A549 (cell line): ENCODE data around the gene PTPRN2. TPM values are rescaled to one million over a fixed set of nuclear protein-coding genes. Genes with fewer than 3 reads are reported as not detected.

Experiments
- ATAC-seq, 2 experiments: fragments of 200-7000 bp in 1 of 2; fragments of >200 bp in 1 of 2; cut with Nextera tagmentation in 1 of 2; cut with Tn5 transposase in 1 of 2; 3 replicates each; pipeline versions ENCODE4 v1.8.0 to v1.9.1; 2018 to 2020; ENCODE audit warnings: mild to moderate bottlenecking in 1 of 2, moderate library complexity in 1 of 2
- CTCF ChIA-PET: fragments of 300-600 bp; sonication (Branson Sonifier 250); formaldehyde crosslinking; extraction: SDS; loops from one replicate; lab custom pipeline; 2021; ENCODE audit warnings: antibody characterized with exemption, inconsistent platforms; lab: Yijun Ruan, JAX
- POLR2A ChIA-PET: fragments of 350-600 bp; formaldehyde crosslinking; extraction: SDS; loops from one replicate; lab custom pipeline; 2021; ENCODE audit warnings: antibody characterized with exemption, inconsistent platforms; lab: Yijun Ruan, JAX
- DNase-seq, 2 experiments: peaks; one replicate each; pipeline versions ENCODE4 v3.0.0 to v3.0.0-alpha.2; 2011 to 2016; ENCODE audit warnings: low read depth in 1 of 2, low spot score in 1 of 2
- FAIRE-seq: peaks from 2 replicates; lab custom pipeline; 2011; peaks lifted over from hg19 to GRCh38; lab: Jason Lieb, UNC
- H3K27ac ChIP-seq, 2 experiments: fragments of >200 bp; sonication (Bioruptor Twin); formaldehyde crosslinking; 3 replicates each; pipeline ENCODE4 v1.5.1; 2016 to 2017
- H3K4me1 ChIP-seq: fragments of >200 bp; sonication (Bioruptor Twin); formaldehyde crosslinking; 3 replicates; pipeline ENCODE4 v1.6.1; 2016
- H3K4me2 ChIP-seq: fragments of >200 bp; sonication (Bioruptor Twin); formaldehyde crosslinking; 3 replicates; pipeline ENCODE4 v1.6.1; 2016
- H3K4me3 ChIP-seq: fragments of >200 bp; sonication (Bioruptor Twin); formaldehyde crosslinking; 3 replicates; pipeline ENCODE4 v1.5.1; 2016
- H3K9me3 ChIP-seq: fragments of >200 bp; sonication (Bioruptor Twin); formaldehyde crosslinking; 3 replicates; pipeline ENCODE4 v1.6.1; 2016
- ATOH8 ChIP-seq: fragments of 250-450 bp; sonication (Bioruptor Pico); IDR thresholded peaks from 2 replicates; pipeline ENCODE4 v1.5.0; 2020; ENCODE audit warnings: low read depth, mild to moderate bottlenecking, moderate library complexity
- BCL3 ChIP-seq: fragments of >200 bp; sonication (Bioruptor Twin); formaldehyde crosslinking; IDR thresholded peaks from 3 replicates; pipeline ENCODE4 v1.6.1; 2016
- BHLHE40 ChIP-seq: IDR thresholded peaks from 2 replicates; pipeline ENCODE4 v1.6.1; 2012; ENCODE audit warnings: low read depth, low read length, inconsistent platforms
- CEBPB ChIP-seq, 2 experiments: fragments of >200 bp in 1 of 2; sonication (Bioruptor Twin) in 1 of 2; formaldehyde crosslinking in 1 of 2; IDR thresholded peaks; 2 replicates each; pipeline ENCODE4 v1.6.1; 2012 to 2016
- CHD4 ChIP-seq: fragments of 200-600 bp; sonication (generic); IDR thresholded peaks from 2 replicates; pipeline ENCODE4 v1.6.1; 2016; ENCODE audit warnings: antibody characterized with exemption, mild to moderate bottlenecking, borderline replicate concordance
- EHF ChIP-seq: fragments of 250-450 bp; sonication (Bioruptor Pico); IDR thresholded peaks from 2 replicates; pipeline ENCODE4 v1.5.0; 2020; ENCODE audit warnings: mild to moderate bottlenecking
- EP300 ChIP-seq, 2 experiments: fragments of >200 bp; sonication (Bioruptor Twin); formaldehyde crosslinking; IDR thresholded peaks; 2 replicates in 1 of 2; 3 replicates in 1 of 2; pipeline ENCODE4 v1.6.1; 2016 to 2017
- ESRRA ChIP-seq: fragments of 150-350 bp; IDR thresholded peaks from 2 replicates; pipeline ENCODE4 v1.6.1; 2014; ENCODE audit warnings: mild to moderate bottlenecking, low read length, borderline replicate concordance
- FOSL2 ChIP-seq, 2 experiments: fragments of 450-650 bp in 1 of 2; fragments of >200 bp in 1 of 2; sonication (Bioruptor Twin) in 1 of 2; formaldehyde crosslinking; IDR thresholded peaks; 2 replicates each; pipeline versions ENCODE4 v1.5.0 to v1.6.1; 2016 to 2020; ENCODE audit warnings: mild to moderate bottlenecking in 1 of 2, moderate library complexity in 1 of 2
- MAFK ChIP-seq: fragments of 450-650 bp; IDR thresholded peaks from 2 replicates; pipeline ENCODE4 v1.6.1; 2014; ENCODE audit not compliant: partially characterized antibody
- MAX ChIP-seq: IDR thresholded peaks from 2 replicates; pipeline ENCODE4 v1.6.1; 2012
- MYC ChIP-seq: IDR thresholded peaks from 2 replicates; pipeline ENCODE4 v1.6.1; 2012; ENCODE audit warnings: mild to moderate bottlenecking, inconsistent platforms, low read length, improper control_type of control experiment, borderline replicate concordance
- NFE2L2 ChIP-seq: fragments of 150-350 bp; conservative IDR thresholded peaks from 2 replicates; pipeline ENCODE4 v1.6.1; 2014; ENCODE audit warnings: low read length
- PHF8 ChIP-seq: fragments of 200-600 bp; sonication (generic); IDR thresholded peaks from 2 replicates; pipeline ENCODE4 v1.6.1; 2016; ENCODE audit warnings: low read depth, mild to moderate bottlenecking, antibody characterized with exemption, moderate library complexity, borderline replicate concordance
- POLR2A ChIP-seq: IDR thresholded peaks from 2 replicates; pipeline ENCODE4 v1.6.1; 2012; ENCODE audit warnings: mild to moderate bottlenecking, low read length
- RAD21 ChIP-seq, 2 experiments: fragments of >200 bp in 1 of 2; sonication (Bioruptor Twin) in 1 of 2; formaldehyde crosslinking in 1 of 2; IDR thresholded peaks in 1 of 2; conservative IDR thresholded peaks in 1 of 2; 2 replicates in 1 of 2; 3 replicates in 1 of 2; pipeline ENCODE4 v1.6.1; 2012 to 2018; ENCODE audit warnings: inconsistent platforms in 1 of 2
- REST ChIP-seq: fragments of 200-600 bp; sonication (generic); IDR thresholded peaks from 2 replicates; pipeline ENCODE4 v1.6.1; 2016; ENCODE audit warnings: antibody characterized with exemption, mild to moderate bottlenecking, moderate library complexity
- RFX5 ChIP-seq: fragments of 450-650 bp; IDR thresholded peaks from 2 replicates; pipeline ENCODE4 v1.7.1; 2014; ENCODE audit warnings: antibody characterized with exemption, mild to moderate bottlenecking, moderate library complexity
- RNF2 ChIP-seq: fragments of 200-600 bp; sonication (generic); IDR thresholded peaks from 2 replicates; pipeline ENCODE4 v1.6.1; 2016; ENCODE audit warnings: low read depth, mild to moderate bottlenecking, antibody characterized with exemption, moderate library complexity, borderline replicate concordance
- SMC3 ChIP-seq: fragments of >200 bp; sonication (Bioruptor Twin); formaldehyde crosslinking; IDR thresholded peaks from 3 replicates; pipeline ENCODE4 v1.6.1; 2018; ENCODE audit warnings: inconsistent platforms
- TP53 ChIP-seq: fragments of 250-450 bp; sonication (Bioruptor Pico); IDR thresholded peaks from 2 replicates; pipeline ENCODE4 v1.5.0; 2021; ENCODE audit warnings: mild to moderate bottlenecking, moderate library complexity
- USF2 ChIP-seq: fragments of 450-650 bp; IDR thresholded peaks from 2 replicates; pipeline ENCODE4 v1.6.1; 2014; ENCODE audit warnings: antibody characterized with exemption
- ZFP36 ChIP-seq: fragments of 450-650 bp; IDR thresholded peaks from 2 replicates; pipeline ENCODE4 v1.6.1; 2014; ENCODE audit warnings: borderline replicate concordance; ENCODE audit not compliant: partially characterized antibody
- ZNF302 ChIP-seq: fragments of 250-450 bp; sonication (Bioruptor Pico); IDR thresholded peaks from 2 replicates; pipeline ENCODE4 v1.9.0; 2021; ENCODE audit warnings: inconsistent platforms, mild to moderate bottlenecking, moderate library complexity
- WGBS: methylation state at CpG from one replicate; pipeline ENCODE4 v1.1.6; 2017; ENCODE audit errors: missing lambda C conversion rate; 5-methylcytosine and 5-hydroxymethylcytosine counted together
- polyA plus RNA-seq, 4 experiments: library from polyadenylated mRNA; depleted of rRNA in 3 of 4; stranded (reverse); fragments of >200 nt; fragmentation: RNase III in 1 of 4; extraction: RNeasy Plus Mini Kit Qiagen cat#74134 plus additional on column Dnase treatment in 1 of 4; gene quantifications; 2 replicates in 3 of 4; 3 replicates in 1 of 4; pipeline ENCODE4 v1.2.3, GENCODE V29; 2011 to 2017

Gene PTPRN2
- polyA plus RNA-seq, 2 of the 4 experiments (the other 2 are of a cell fraction): 0.41 to 1.2 TPM

- no peak overlapping the region for H3K27ac ChIP-seq
- no peak for ATAC-seq
- H3K4me1 ChIP-seq: no peaks in the 10 kb centered on the region
- DNase-seq: no peak
- POLR2A ChIA-PET: no interaction called here
- FAIRE-seq: no peak
- H3K9me3 ChIP-seq: peaks cover 17% of the 10 kb centered on the region
- CTCF ChIA-PET: no interaction called here
- no peak overlapping the region for H3K4me2 ChIP-seq
- H3K4me3 ChIP-seq: no peak overlapping the region
- no peak for TF ChIP-seq EHF
- no peak for TF ChIP-seq MAFK
- TF ChIP-seq BCL3: no peak
- TF ChIP-seq REST: no peak
- no peak for TF ChIP-seq RFX5
- TF ChIP-seq MAX: no peak
- no peak for TF ChIP-seq CHD4
- TF ChIP-seq RAD21 (conservative IDR thresholded peaks at IDR 0.05 in 1 of 2, IDR thresholded peaks at IDR 0.05 in 1 of 2): no peak
- TF ChIP-seq ESRRA: no peak
- no peak for TF ChIP-seq CEBPB (IDR thresholded peaks at IDR 0.05)
- TF ChIP-seq NFE2L2: no peak
- no peak for TF ChIP-seq ZNF302 (CRISPR knock-in tag)
- TF ChIP-seq ATOH8: no peak
- no peak for TF ChIP-seq SMC3
- TF ChIP-seq FOSL2 (IDR thresholded peaks at IDR 0.05): no peak
- TF ChIP-seq FOSL2 (CRISPR knock-in tag; IDR thresholded peaks at IDR 0.05): no peak
- no peak for TF ChIP-seq MYC
- no peak for TF ChIP-seq PHF8
- no peak for TF ChIP-seq TP53
- TF ChIP-seq ZFP36: no peak
- TF ChIP-seq, all 56 proteins: peak for 0
- WGBS: 63% methylated on average over 12 of the region's 13 CpGs
Observed at GRCh38 chr7:158227258-158227984, 360.2 kb downstream of the PTPRN2 start.

- POLR2A ChIA-PET: no interaction called here
- TF ChIP-seq USF2: no peak
- no peak for TF ChIP-seq NFE2L2
- no peak for TF ChIP-seq POLR2A
- no peak for TF ChIP-seq BHLHE40
- no peak for TF ChIP-seq RFX5
- TF ChIP-seq EP300 (IDR thresholded peaks at IDR 0.05): no peak
- no peak for TF ChIP-seq MYC
- no peak for TF ChIP-seq RNF2
- no peak for TF ChIP-seq MAX
- no peak for TF ChIP-seq REST
- TF ChIP-seq CEBPB (IDR thresholded peaks at IDR 0.05): no peak
Observed at GRCh38 chr7:158216198-158216597, 371.4 kb downstream of the PTPRN2 start.

More at GRCh38 chr7:158216198-158216597, 371.4 kb downstream of the PTPRN2 start:
- Histone ChIP-seq H3K27ac (no peak overlapping the region), H3K4me1 (no peaks in the 10 kb centered on the region), H3K4me3 (no peak overlapping the region), H3K4me2 (no peak overlapping the region), H3K9me3 (no peaks in the 10 kb centered on the region; the same call in 2 of the 3 replicates)
- CTCF ChIA-PET: no interaction called here
- no peak for FAIRE-seq
- no peak for ATAC-seq
- no peak for DNase-seq
